Right renal cortex interstitium (tissue), 3 donors: ENCODE data around the gene C10orf143. TPM values are rescaled to one million over a fixed set of nuclear protein-coding genes. Genes with fewer than 3 reads are reported as not detected.

Experiments
- DNase-seq, 3 donors: peaks; one replicate each; pipeline ENCODE4 v3.0.0-alpha.2; 2013; ENCODE audit warnings: low read depth in 3 of 3, low spot score in 2 of 3
- polyA plus RNA-seq, 3 donors: library from polyadenylated mRNA; unstranded; fragments of 120-200 nt; gene quantifications; one replicate each; pipeline ENCODE4 v1.2.1, GENCODE V29; 2013; ENCODE audit not compliant: insufficient read length in 3 of 3

C10orf143 gene
- polyA plus RNA-seq, 3 donors = 6.2 to 7.5 (median 6.8) TPM

DNA sequence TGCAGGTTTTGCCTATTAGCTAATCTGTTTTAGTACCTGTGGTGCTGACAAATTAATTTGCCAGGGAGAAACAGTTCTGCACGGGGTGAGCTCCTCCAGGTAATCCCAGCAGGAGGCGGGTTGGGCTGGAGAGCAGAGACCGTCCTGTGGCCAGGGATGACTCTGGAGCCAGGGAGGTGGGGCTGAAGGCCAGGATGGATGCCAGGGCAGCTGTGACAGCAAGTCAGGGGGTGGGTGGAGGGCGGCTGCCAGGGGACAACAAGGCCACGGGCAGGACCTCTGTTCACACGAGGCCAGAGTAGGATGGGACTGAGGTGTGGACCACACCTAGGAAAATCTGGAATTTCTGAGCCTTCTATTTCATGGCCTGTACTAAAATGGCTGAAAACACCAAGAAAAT is 48.9 kb downstream of the C10orf143 start:
- no peak for DNase-seq

DNA sequence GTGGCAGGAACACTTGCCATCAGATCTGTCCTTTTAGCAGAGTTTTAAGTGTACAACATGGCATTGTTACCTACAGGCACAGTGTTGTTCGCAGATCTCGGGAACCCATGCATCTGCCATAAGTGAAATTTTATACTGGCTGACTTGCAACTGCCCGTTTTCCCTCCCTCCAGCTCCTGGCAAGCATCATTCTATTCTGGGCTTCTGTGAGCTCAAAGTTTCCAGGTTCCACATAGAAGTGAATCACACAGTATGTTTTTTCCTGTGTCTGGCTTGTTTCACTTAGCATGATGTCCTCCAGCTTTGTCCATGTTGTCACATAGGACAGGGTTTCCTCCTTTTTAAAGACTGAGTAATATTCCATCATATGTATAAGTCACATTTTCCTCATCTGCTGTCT is 56.6 kb downstream of the C10orf143 start:
- no peak for DNase-seq

DNA sequence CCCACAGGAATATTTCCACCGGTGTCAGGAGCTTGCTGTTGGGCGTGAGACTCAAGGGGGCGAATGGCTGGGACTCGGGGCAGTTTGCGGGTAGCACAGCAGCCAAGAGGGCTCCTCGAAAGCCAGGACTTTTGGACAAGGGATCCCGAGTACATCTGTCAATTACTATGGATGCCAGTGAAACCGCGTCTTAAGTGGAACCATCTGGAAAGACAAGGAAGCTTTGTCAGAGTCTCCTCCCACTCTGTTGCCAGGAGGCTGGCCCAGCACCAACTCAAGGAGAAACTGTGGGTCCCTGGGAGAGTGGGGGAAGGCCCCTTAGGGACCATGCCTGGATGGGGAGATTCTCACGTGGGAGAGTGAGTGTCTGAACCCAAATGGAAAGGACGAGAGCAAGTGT is 57.1 kb downstream of the C10orf143 start:
- no peak for DNase-seq

DNA sequence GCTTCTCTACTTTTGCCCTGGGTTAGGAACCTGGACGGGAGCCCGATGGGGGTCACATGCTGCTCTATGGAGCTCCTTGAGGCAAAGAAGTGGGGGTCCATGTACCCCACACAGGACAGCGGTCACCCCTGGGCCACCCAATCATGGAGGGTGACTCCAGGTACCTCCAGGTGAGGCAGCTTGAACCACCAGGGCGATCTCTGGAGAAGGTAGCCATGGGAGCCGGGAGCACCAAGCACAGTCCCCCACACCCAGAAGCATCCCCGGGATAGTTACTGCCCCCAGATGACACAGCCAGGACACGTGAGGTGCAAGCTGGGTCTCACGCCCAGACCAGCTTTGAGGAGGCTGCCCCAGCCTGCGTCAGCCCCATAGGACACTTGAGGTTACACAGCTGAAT is 58.4 kb downstream of the C10orf143 start:
- no peak for DNase-seq

DNA sequence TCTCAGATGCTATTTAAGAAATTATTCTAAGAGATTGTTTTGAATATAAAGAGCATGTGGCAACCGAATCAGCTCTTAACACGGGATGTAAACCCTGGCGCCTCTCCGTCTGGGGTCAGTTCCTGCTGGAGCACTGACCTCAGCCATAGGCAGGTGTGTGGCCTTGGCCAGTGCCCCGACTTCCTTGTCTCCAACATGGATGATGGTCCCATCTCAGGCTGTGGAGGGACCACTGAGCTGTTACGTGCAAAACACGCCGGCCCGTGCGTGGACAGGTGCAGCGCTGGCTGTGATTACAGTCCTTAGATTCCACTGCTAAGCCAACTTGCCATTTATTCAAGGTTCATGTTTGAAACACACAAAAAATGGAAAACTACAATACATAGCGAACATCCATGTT is 59.9 kb downstream of the C10orf143 start:
- no peak for DNase-seq

DNA sequence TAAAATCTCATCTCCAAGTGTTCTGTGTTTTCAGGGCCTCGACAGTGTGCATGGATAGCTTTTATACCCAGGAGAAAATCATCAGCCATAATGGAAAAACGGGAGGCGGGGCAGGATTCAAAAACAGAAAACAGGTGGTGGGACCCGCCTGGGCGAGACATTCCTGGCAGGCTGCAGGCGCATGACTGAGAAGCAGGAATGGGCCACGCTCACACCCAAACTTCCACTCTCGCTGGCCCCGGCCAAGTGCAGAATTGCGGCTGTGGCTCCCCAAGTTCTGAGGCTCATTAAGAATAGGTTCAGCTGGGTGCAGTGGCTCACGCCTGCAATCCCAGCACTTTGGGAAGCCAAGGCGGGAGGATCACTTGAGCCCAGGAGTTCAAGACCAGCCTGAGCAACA is 60.6 kb downstream of the C10orf143 start:
- DNase-seq = no peak

DNA sequence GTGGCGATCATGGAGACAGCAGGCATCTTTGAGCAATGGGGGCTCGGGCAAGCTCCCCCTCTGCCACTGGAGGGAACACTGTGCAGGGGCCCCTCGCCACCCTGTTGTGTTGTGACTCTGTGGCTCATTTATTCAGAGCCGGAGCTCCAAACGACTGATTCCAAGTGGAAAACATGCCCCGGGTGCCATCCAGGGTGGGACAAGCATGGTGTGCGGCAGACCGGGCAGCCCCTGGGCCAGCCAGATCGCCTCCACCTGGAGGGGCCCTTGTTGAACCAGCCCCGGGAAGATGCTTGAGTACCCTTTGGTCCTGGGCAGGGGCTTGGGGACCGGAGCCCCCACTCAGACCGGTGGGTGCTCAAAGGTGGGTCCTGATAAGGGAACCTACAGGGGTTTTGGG is 61.4 kb downstream of the C10orf143 start:
- no peak for DNase-seq

DNA sequence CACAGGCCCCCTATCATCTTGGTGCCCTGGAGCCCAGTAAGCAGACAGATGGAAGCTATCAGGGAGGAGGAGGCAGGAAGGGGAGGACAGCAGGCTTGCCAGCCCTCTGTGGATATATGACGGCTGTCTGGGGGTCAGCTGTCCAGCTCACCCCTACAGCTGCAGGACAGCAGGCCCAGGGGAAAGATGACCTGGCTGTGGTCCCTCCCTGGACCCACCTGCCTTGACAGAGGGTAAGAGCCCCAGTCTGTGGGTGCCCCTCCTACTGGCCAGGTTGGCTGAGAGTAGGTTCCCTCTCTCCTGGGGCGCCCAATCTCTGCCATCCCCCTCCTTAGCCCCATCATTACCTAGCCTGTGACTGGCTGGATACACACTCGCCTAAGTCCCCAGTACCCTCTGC is 62.5 kb downstream of the C10orf143 start:
- no peak for DNase-seq

DNA sequence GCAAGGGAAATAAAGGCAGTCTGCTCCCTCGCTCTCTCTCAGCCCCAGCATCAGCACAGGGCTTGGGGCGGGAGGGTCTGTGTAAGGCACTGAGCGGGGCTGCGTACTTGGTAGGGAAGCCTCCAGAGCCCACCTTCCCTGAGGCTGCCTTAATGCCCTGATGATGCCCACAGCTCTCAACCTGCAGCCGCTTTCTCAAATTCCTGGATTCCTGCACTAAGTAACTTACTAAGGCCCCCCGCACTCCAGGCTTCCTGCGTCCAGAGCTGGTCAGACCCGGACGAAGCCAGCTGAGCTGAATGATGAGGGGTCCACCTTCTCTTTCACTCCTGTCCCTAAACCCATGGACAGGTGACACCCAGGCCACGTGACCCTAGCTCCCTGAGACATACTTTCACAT is 63.3 kb downstream of the C10orf143 start:
- no peak for DNase-seq

DNA sequence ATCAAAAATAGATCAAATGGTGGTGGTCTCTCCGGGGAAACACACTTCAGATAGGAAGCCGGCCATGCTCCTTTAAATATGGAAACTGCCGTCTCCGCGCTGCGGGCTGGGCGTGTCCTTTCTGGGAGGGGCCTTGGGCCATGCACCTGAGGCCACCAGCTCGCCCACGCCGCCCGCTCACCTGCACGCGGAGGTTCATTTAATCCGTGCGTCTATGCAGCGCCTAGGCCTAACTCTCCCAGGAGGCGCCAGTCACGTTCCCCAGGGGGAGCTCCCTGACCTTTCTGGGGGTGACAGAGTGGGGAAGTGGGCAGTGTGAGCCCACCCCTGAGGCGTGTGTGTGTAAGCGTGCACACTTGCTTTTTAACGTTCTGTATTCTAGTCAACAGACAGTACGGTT is 64.0 kb downstream of the C10orf143 start:
- no peak for DNase-seq

DNA sequence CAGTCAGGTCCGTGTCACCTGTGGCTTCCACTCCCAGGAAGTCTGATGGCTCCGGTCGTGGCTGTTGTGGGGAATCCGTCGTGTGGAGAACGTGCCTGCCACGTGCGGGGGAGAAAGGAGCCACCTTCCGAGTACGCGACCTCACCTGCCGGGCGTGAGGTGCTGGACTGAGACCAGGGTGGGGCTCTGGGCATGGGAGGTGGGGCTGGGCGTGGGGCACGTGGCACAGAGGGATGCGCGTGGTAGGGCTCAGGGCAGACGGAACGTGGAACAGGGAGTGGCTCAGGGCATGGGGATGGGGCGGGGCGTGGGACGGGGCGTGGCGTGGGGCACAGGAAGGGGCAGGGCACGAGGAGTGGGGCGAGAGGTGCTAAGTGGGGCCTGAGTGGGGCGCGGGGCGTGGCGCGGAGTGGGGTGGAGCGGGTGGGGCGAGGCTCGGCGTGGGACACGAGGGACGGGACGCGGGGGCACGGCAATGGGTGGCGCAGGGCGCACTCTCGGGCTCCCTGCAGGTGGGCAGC is 64.8 kb downstream of the C10orf143 start:
- DNase-seq = no peak

DNA sequence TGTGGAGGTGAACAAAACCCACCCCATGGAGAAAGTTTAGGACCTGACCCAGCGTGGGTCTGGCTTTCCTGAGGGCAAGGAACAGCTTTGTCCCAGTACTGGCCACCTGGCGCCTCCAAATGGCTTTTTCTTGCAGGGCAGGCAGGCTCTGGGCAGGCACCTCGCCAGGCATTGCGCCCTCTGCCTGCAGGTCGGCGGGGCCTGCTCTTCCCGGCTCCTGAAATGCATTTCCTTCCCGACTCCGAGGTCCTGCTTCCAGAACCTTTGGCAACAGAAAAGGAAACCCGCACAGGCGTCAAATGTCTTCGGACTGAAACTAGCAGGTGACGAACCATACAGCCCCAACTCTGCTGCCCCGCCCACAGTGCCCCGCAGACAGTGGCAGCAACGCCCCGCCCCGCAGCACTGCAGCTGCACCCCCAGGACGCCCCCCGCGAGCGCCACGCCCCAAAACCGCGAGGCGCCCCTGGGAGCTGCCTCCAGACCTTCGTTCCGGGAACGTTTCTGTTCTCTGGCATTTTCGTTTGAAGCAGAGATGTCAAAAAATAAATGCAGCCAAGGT is 65.5 kb downstream of the C10orf143 start:
- no peak for DNase-seq

DNA sequence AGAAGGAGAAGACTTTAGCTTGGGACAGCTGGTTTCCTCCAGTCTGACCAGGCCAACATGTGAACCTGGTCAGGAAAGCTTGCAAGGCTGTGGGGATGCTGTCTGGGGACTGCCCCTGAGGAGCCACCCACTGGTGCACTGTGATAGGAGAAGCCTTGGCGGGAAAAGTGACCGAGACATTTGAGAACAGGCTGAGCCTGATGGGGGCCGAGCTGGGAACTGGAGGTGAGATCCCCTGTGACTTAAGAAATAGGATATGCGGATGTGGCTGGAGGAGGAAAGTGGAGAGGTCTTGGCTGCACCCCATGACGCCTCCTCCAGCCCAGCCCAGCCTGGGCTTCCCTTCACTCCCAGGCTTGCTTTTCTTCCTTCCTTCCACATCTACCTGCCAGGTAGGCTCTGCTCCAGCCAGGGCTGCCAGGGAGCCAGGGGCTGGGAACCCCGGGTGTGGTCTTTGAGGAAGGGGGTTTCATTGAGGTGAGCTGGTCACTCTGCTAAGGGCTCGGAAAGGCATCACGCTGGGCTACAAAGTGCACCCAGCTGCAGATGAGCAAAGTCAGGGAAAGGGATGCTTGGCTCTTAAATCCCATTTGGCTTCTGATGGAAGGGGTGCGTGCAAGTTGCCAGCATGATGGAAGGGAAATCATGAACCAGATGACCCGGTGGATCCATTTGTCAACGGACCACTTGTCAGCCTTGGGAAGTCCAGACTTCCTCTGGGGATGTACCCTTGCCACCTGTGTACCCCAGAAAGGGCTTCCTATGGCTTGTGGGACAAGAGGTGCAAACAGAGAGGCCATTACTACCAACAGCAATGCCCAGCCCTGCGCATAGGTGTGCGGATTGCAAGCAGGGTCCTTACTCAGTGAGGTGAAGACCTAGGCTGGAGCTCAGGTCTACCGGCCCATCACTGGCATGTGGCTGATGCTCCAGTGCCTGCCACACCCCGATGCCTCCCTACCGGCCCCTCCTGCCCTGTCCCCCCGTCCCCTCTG is 66.3 kb downstream of the C10orf143 start:
- DNase-seq = no peak

DNA sequence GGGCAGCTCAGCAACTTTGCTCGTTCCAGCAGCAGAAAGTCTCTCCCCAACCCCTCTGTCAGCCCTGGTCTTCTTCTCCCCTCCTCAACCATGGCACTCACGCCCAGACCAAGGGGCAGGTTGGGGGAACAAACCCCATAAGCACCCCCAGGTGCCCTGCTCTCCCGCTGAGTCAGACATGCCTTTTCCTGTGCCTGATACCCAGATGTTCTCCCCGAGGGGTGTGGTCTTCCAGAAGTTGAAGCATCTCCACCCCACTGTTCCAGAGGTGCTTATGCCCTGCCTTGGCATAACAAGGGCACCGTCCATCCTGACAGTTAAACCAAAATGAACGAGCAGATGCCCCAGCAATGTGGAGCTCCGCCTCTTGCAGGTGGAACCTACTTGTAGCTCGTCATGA is 67.1 kb downstream of the C10orf143 start:
- no peak for DNase-seq

DNA sequence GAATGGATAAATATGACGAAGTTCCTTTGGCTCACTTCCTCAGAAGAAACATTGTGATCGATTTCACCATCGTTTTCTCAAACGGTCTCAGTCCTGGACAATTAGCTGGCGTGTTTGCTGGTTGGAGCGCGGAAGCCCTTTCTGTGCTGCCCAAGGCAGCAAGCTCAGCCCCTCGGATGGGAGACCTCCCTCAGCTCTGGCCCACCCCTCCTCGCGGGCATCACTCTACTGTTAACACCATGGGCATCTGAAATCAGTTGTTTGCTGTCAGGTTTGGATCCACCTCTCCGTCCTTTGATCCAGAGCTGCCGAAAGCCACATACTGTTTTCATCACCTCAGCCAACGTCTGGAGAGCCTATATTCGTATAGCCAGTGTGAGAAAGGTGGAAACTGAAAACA is 68.2 kb downstream of the C10orf143 start:
- no peak for DNase-seq

DNA sequence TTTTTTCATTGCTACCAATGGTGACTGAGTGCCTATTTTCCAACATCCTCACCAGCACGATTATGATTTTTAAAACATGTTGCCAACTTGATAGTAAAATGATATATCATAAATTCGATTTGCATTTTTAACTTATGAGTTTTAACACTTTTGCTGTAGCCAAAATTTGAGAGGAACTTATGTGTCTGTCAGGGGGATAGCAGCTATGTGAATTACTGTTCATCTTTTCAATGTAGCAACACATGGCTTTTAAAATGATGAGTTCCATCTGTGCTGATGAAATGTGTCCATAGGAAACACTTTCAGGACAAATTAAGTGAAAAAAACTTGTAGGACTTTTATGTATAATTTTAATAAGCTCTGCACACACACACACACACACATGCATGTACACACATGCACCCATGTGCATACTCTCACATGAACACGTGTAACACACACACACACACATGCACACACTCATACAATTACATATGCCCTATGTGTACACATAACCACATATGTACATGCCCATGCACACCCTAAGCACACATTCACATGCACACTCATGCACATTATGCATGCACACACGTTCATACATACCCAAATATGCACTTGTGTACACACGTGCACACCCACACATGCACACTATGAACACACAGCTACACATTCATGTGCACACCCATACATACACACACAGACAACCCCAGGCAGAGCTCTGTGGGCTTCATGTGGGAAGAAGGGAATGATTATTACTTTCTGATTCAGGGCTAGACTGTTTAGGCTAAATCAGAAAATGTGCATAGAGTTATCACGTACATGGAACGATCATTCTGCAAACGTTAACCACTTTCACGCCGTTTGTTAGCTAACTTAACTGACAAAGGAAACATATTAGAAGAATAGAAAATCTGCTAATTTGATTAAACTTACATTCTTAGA is 68.9 kb downstream of the C10orf143 start:
- DNase-seq = no peak

DNA sequence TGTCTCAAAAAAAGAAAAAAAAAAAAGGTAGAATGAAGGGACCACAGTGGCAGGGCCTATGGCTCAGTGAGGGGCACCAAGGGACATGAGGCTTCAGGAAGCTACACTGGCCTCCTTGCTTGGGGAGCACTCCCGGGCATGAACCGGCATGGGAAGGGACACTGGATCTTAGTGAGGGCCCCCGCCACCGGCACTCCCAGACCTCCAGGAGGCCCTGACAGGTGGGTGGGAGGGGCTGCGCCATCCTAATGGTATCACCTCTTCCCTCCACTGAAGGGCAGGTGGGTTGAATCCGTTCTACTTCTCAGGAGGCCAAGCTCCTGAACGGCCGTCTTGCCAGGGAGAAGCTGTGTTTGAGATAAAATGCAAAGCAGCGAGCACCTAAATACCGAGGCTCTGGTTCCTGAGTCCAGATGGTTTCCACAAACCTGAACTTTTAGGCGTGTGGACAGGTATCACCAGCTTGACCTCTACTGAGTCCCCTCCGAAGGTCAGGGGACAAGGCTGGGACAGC is 69.8 kb downstream of the C10orf143 start:
- DNase-seq = no peak

DNA sequence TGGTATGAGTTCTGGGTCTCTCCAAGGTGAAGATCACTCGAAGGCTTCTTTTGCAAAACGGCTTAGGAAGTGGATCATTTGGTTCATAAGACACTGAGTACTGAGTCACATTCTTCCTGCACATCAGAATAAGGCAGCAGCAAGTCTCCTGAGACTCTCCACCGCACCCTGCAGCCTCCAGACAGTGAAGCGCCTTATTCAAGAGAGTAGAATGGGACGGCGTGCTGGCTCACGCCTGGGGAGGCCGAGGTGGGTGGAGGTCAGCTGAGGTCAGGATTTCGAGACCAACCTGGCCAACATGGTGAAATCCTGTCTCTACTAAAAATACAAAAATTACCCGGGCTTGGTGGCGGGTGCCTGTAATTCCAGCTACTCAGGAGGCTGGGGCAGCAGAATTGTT is 70.3 kb downstream of the C10orf143 start:
- no peak for DNase-seq

DNA sequence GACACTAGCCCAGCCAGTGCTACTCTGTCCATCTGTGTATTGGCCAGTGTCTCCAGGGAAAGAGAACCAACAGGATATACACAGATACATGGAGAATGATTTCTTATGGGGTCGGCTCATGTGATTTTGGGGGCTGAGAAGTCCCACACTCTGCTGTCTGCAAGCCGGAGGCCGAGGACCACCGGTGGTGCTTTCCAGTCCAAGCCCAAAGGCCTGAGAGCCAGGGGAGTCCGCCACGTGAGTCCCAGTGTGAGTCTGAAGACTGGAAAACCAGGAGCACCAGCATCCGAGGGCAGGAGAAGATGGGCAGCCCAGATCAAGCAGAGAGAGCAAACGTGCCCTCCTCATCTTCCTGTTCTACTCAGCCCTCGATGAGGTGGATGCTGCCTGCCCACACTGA is 71.5 kb downstream of the C10orf143 start:
- DNase-seq = no peak

DNA sequence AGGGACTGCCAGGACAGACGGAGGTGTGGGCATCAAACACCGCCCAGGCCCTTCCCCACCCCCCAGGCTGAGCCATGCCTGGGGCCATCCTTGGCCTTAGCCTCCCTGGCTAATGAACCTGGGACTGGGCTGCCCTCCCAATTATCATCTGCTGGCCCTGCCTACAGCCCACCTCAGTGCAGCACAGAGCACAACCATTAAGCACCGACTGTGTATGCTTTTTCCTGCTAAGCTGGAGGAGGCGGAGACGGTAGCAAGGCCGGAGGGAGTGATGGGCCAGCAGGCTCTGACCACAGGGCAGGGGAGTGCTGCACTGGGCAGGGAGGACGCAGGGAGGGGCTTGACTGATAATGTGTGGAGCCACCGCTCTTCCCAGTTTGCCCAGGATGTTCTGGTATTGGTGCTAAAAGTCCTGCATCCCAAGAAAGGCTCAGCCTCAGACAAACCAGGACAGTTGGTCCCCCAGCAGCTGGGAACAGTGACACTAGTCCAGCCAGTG is 72.0 kb downstream of the C10orf143 start:
- DNase-seq = no peak
